ENCODE results near the gene RIN3.
"Not testable (repeated sequence)": the region's sequence is repeated elsewhere in the genome, so short reads cannot be mapped to it uniquely, and the experiment has no call there.

Gene RIN3

DNA sequence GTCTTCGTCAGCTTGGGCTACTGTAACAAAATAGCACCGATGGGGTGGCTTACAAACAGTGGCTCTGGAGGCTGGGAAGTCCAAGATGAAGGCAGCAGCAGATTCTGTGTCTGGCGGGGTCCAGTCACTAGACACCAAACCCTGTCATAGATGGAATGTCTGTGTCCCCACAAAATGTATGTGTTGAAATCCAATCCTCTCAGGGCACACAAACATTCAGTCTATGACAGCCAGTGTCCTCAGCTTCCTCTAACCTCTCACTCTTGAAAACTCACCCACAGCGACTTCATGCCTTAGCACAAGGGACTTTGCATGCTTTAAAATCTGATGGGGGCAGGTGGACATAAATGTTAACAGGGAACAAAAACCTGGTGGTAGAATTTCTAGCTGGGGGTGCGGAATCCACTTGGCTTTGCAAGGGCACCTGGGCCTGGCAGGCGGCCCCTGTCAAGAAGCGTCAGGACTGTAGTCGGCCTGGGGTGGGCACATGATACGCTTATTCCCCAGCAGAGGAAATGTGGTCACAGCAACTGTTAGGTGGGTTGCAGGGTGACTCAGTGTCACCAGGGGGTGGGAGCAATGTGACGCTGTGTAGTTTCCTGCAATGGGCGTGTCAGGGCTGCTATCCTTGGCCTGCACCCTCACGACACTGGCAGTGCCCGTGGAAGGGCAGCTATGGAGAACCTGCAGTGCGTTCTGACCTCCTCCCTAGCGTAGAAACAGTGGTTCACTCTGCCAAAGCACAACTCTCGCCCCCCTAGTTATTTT lies 17.7 kb downstream of the RIN3 start:
- no peak for DNase-seq (ENCODE audit: low read depth, low spot score)

DNA sequence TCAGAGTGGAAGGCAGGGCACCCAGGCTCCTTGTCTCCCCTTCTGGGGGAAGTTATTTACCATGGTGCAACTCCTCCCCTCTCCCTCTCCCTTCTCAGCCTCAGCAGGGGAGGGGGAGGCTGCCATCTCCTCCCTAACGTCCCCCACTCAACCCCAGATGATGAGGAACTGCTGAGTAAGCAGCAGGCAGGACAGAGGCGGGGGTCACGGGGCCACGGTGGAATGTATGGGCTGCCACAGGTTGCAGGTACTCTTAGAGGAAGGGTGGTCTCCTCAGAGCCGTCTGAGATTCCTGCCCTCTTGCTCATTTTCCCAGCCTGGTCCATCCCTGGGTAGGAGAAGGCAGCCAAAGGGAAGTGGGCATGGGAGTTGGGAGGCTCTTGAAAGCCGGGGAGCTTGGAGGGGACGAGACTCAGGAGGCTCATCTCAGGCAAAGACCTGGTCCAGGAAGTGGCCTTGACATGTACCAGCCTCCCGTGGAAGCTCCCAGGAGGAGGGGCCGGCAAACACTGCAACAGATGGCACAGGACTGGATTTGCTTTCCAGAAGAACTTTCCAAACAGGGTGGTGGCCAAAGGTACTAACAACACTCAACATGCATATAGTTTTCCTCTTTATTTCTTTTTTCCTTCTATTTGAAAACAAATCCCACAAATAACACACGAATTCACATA lies 19.0 kb downstream of the RIN3 start:
- DNase-seq (ENCODE audit: low read depth, low spot score): no peak

DNA sequence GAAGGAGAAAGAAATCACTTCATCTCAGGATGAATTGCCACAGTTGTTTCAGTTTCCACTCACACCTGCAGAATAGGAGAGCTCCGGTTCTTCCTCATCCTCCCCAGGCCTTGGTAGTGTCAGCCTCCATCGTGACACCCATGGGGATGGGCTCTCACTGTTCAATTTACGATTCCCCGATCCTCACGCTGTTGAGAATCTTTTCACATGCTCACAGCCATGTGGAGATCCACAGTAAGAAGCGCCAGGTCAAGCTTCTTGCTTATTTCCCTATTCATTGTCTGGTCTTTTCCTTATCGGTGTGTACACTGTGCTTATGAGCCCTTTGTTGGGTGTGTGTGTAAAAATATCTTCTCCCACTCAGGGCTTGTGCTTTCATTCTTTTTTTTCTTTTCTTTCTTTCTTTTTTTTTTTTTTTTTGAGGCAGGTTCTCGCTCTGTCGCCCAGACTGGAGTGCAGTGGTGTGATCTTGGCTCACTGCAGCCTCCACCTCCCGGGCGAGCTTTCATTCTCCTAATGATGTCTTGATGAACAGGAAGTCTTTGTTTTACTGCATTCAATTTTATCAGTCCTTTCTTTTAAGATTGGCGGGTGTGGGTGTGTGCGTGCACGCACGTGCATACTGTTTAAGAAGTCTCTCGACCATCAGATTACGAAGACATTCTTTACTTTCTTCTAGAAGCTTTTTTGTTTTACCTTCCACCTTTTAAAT lies 21.5 kb downstream of the RIN3 start:
- DNase-seq (ENCODE audit: low read depth, low spot score): no peak

DNA sequence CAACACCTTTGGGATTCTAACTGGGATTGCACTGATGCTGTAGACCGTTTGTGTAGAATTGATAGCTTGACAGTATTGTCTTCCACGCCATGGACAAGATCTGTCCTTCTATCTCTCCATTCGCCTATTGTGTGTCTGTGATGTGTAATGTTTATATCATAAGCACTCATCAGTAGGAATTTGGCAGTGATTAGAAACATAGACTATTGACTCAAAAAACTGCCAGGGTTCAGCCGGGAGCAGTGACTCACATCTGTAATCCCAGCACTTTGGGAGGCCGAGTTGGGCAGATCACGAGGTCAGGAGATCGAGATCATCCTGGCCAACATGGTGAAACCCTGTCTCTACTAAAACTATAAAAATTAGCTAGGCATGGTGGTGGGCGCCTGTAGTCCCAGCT lies 22.6 kb downstream of the RIN3 start:
- DNase-seq (ENCODE audit: low read depth, low spot score): not testable (repeated sequence)

DNA sequence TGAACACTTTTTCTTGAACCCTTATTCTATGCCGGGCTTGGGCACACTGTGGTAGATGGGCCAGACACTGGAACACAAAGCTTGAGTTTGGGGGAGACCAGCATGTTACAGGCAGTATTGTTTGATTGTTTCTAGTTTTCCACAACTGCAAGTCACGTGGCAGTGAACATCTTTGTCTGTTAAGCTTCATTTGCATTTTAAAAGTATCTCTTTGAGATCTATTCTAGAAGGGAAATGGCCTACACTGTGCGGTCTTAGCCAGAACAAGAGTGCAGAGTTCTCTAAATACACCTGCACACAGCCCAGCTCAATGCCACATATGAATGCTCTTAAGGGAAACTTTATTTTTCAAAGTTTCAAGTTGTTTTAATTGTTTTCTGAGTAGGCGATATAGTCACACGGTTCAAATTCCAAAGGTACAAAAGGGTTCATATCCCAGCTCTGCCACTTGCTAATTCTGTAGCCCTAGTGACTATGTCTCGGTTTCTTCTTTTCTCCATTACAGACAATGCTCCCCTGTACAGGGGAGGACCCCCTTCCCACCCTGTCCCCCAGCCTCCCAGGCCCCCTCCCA lies 24.9 kb downstream of the RIN3 start:
- no peak for DNase-seq (ENCODE audit: low read depth, low spot score)

DNA sequence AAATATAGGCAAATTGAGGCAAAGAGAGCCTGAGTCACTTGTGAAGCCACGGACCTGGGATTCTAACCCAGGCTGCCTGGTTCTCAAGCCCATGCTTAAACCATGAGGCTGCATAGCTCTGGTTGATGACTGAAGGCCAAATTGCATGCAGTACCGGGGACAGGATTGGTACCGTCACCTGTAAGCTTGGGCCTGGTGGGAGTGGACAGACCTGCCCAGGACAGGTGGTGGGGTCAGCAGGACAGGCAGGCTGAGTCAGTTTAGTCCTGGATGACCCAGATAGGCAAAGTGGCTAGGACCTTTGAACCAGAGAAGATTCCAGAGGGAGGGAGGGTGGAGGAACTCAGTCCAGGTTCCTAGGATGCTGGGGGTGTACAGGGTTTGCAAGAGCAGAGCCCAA lies 25.8 kb downstream of the RIN3 start:
- no peak for DNase-seq (ENCODE audit: low read depth, low spot score)

DNA sequence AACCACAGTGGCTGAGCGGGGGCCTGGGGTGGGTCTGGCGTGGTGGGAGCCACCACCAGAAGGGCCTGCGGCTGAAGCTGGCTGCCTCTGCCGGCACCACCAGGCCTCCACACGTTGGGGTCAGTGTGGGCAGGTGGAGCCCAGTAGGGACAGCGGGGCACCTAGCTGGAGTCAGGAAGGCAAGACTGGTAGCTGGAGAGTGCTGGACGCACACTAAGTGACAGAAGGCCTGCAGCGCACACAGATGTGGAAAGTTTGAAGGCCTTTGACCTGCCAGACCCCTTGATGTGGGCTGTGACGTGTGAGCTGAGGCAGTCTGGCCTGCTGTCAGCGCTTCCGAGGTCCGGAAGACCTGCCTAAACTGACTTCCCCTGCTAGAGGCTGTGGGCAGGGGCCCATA lies 26.3 kb downstream of the RIN3 start:
- DNase-seq (ENCODE audit: low read depth, low spot score): no peak

DNA sequence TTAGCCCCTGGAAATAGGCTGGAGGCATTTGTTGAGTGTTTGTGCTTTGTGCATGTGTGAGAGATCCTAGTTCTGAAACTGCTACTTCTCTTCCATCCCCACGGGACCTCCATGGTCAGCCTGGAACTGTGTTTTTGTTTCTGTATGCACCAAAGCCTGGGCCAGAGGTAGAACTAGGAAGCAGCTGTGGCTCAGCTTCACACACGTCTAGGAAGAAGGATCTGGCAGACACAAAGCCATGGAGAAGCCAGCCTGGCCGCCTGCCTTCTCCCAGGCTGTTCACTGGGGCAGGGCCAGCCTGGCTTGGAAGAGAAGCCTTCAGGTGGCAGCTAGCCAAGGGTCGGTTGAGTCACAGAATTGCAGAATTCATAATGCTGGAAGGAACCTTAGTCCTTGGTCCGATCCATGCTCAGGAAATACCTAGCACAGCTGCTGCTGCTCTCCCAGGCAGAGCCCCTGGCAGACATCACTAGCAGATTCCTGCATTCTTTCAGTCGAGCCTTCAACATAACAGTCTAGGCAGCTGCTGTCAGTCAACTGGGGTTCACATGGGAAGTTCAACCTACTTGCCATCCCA lies 27.0 kb downstream of the RIN3 start:
- peak; percentile 98 for DNase-seq (ENCODE audit: low read depth, low spot score)

DNA sequence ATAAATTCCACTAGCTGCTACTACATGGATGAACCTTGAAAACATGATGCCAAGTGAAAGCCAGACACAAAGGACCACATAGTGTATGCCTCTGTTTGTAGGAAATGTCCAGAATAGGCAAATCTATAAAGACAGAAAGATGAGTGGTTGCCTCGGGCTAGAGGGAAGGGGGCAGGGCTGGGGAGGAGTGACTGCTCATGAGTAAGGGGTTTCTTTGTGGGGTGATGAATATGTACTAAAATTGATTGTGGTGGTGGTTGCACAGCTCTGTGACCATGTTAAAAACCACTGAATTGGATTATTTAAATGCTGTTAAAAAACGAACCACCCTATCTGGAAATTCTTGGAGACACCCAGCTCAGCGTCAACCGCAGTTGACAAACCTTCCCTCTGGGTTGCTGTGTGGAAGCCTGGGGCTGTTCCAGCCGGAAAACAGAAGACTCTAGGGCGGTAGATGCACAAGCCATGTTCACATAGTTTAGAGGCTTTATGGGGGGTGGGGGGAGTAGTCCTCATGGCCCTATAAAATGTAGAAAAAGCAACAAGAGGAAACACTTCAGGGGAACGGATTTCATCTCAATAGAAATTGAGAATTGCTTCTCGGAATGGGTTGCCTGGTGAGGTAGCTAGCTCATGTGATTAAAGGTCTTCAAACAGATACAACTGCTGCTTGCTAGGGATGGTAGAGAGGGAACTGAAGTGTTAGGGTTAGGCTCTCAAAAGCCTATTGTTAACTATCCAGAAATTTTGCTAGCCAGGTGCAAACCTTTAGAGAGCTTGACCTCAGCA lies 29.4 kb downstream of the RIN3 start:
- DNase-seq (ENCODE audit: low read depth, low spot score): no peak

DNA sequence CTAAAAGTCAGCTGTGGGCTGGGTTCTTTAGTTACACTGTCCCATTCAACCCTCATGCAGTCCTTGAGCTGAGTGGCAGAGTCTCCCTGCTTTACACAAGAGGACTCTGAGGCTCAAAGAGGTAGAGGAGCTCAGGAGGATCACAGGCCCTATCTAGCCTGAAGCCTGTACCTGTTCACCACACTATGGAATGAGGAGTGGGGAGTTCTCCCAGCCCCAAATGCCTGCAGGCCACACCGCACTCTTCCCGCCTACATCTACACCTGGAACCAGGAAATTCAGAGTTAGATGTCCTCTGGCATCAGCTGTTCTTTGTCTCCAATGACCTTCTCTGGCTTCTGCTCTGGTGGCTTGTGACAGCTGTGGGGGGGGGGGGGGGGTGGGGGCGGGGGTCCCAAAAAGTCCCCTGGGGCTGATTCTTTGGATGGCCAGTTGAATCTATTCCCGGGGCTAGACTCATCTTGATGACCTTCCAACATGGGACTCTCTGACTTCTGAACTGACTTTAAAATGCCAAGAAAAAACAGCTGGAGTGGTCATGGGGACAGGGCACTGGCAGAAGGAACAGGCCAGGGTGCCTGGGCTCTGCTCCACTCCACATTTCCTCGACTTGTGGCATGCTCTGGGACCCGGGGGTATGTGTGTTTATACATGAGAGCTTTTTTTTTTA lies 30.6 kb downstream of the RIN3 start:
- no peak for DNase-seq (ENCODE audit: low read depth, low spot score)

DNA sequence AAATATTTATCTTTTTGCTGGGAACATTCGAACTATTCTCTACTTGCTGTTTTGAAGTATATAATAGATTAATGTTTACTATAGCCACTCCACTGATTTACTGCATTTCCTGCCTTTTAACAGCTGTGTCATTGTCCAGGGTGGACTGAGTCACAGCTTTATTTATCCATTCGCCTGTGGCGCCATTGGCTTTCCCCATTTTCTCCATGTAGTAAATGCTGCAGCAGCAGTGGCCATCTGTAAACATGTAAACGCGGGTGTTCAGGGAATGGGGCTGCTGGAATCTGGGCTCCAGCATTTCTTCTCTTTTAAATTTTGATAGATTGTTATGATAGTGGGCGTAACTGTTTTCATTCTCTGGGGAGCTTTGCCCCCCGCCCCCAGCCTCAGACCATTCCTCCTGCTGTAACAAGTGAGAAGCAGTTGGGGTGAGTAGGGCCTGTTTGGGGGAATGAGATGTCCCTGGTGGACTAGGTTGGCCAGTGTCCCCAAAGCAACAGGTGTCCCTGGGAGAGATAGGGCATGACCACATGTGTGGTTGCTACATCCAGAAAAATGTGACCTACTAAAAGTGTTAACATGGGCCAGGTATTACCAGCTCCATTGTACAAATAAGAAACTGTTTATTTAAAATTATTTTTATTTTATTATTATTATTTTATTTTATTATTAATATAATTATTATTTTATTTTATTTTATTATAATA lies 32.9 kb downstream of the RIN3 start:
- DNase-seq (ENCODE audit: low read depth, low spot score): no peak

DNA sequence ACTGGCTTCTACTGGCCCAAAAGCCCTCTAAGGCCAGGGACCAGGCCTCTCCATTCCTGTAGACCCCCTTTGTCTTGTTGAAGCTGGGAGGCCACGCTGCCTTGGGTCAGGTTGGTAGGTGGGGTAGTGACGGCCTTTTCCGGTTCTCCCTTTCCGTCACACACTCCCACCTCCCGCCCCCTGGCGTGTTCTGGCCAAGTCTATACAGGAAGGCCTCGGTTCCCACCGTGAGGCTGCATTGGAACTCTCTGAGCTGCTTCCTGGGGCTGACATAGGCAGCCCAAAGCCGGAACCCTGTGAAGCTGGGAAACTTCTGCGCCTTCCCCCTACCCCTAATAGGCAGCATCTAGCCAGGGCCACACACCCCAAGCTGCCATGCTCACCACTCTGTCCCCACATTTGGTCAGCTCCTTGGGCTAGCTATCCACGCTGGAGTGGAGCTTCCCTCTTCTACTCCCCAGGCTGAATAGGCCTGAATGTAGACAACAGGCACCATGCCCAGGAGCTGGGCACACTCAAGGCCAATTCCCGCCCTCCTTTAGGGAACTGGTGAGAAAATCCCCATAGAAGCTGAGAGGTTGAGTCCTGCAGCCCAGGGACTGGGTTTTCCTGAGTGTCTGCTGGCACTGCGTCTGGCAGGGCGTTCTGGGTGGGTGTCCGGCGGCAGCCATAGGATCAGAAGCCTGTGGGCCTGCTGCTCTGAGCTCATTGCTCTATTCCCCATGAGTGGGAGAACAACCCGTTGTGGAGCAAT lies 35.7 kb downstream of the RIN3 start:
- no peak for DNase-seq (ENCODE audit: low read depth, low spot score)

DNA sequence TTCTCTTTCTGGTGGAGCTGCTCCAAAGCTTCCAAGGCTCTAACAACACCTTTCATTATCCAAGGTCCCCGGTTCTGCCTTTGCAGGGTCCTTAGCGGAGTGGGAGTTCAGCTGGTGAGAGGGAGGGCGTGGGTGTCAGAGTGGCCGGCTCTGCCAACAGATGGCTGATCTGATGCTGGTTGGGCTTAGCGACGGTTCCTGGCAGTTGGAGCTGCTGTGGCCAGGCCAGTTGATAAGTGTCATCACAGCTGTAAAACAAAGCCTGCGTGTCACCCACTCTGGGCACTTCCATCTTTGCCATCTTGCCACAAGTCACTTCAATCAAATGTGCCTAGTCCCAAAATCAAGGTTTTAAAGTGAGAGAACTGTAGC lies 36.3 kb downstream of the RIN3 start:
- no peak for DNase-seq (ENCODE audit: low read depth, low spot score)

DNA sequence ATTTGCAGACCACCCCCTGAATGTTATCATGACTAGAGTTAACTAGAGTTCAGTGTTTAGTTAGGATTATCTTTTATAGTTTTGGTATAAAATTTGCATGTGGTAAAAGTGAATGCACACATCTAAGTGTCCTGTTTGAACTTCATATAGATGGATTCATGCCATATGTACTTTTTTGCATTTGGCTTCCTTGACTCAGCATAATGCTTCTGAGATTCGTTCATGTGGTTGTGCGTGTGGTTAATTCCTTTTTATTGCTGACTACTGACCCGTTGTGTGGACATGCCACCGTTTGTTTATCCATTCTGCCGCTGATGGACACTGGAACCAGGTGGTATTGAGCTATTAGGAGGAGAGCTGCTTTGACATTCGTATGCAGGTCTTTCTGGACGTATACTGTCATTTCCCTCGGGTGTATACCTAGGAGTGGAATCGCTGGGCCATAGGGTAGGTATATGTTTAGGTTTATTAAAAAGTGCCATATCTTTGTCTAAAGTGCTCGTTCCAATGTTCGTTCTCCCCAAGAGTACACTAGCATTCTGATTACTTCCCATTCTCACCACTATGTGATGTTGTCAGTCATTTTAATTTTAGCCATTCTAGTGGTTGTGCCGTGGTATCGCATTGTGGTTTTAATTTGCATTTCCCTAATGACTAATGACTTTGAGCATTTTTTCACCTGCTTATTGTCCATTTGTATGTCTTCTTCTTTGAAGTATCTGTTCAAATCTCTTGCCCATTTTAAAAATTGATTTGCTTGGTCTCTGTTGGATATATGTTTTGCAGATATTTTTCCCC lies 37.7 kb downstream of the RIN3 start:
- DNase-seq (ENCODE audit: low read depth, low spot score): no peak

DNA sequence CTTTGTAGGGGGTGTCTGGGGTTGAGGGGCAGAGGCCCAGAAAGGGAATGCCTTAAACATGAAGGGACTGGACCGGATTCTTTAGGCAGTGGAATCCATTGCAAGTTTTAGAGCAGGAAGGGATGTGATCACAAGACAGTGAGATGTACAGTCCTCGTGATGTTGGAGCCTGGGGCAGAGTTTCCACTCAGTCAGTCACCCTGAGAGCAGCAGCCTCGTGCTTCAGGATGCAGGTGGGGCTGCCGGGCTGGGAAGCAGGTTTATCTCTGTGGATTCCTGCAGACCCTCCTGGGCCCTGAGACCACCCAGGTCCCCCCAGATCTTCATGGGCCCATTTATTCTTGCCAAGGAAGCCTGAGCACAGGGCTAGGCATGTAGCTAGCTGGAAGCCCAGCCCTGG lies 38.5 kb downstream of the RIN3 start:
- DNase-seq (ENCODE audit: low read depth, low spot score): no peak

DNA sequence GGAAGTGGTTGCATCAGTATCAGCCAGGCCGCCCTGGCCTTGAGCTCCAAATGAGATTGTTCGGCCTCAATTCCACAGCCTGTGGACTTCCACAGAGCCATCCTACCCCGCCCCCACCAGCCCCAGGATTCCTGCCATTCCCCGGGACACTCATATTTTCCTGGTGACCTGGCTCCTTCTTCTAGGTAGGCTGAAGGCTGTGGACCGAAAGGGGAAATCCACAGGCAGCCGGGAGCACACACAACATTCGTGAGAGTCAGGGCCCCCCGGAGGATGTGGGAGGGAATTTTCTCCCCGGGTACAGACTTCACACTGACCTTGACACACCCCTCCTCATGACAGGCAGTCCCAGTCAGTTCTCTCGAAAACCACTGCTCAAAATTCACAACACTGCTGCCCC lies 39.9 kb downstream of the RIN3 start:
- DNase-seq (ENCODE audit: low read depth, low spot score): peak; percentile 75

DNA sequence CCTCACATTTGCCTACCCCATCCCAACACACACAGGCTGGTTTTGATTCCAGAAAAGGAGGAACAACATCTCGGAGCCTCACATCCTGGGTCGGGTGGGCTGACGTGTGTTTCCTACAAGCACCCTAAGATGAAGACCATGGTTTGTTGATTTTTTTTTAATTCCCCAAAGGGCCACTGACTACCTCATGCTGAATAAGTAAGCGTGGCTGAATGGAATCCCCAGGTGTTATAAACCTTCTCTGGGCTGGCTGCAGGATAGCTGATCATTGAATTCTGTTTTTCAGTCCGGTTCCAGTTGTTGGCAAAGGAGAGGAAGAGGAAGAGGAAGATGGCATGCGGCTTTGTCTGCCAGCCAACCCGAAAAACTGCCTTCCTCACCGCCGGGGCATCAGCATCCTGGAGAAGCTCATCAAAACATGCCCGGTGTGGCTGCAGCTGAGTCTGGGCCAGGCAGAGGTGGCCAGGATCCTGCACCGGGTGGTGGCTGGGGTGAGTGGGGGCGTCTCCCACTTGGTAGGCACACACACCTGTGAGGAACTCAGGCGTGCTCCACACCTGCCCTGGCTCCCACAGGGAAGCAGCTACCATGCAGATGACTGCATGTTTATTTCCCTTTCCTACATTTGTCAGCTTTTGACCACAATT lies 42.0 kb downstream of the RIN3 start:
- DNase-seq (ENCODE audit: low read depth, low spot score): no peak

DNA sequence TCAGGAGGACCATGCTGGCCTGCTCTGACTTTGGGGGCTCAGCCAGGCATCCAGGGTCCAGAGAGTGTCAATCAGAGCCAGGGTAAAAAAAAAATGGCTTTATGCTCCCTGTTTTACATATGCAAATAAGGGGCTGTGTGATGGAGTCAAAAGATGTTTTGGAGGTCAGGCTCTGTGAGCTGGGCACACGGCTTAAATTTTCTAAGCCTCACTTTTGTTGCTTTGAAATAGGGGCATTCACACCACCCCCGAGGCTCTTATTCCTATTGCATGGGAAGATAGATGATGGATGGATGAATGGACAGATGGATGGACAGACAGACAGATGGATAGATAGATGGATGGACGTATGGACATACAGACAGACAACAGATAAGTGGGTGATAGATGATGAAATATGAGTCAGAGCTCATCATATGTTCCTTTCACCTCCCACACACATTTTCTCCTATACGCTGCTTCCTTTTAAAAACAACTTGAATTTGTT lies 42.7 kb downstream of the RIN3 start:
- no peak for DNase-seq (ENCODE audit: low read depth, low spot score)
